Globus pallidus (tissue), 1 donor: ENCODE data around the gene MLXIPL.
"Not testable (repeated sequence)": the region's sequence is repeated elsewhere in the genome, so short reads cannot be mapped to it uniquely, and the experiment has no call there.

ENCODE experiments used
- DNase-seq: peaks from one replicate; pipeline ENCODE4 v3.0.0-alpha.2; 2015; ENCODE audit warnings: low spot score

MLXIPL gene

DNA sequence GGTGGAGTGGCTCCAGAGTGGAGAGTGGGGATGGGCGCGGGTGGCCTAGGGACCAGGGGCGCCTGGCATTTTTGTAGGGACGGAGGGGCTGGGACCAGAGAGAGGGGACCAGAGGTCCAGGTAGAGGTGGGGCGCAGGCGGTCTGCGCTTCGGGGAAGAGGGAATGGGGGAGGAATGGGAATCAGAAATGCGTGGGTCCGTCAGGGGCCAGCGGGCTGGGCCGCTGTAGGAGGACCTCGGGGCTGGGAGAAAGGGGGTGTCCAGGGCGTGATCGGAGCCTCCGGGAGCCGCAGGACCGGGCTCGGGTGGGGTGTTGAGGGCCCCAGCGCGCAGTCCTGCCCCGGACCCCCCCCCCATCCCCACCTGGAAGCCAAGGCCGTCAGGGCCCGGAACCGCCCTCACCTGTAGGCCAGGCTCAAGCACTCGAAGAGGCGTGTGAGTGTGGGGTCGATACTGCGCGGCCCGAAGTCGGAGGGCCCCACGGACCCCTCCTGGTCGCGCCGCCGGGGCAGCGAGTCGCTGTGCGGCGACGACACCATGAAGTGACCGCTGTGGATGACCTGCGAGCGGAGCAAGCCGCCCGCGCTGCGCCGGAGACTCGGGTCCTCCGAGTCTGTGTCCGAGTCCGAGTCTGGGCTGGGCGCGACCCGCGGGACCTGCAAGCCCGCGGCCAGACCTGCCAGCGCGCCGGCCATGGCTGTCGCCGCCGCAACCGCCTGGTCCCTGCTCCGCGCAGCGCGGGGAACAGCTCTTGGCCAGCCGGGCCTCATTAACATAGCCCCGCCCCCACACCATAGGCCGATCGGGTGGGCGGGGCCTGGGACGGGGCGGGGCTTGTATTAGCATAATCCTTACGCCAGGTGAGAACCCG lies at the start of gene MLXIPL:
Gene MLXIPL (minus strand): TSS at position 725 of the 871 bp plus-strand sequence. CDS start 30 bp downstream, at position 695.
- peak; percentile 14 for DNase-seq

GRCh38 chr7:73671857-73672445 lies 47.6 kb upstream of the MLXIPL start:
- DNase-seq: no peak

GRCh38 chr7:73671322-73671661 lies 47.0 kb upstream of the MLXIPL start:
- no peak for DNase-seq

DNA sequence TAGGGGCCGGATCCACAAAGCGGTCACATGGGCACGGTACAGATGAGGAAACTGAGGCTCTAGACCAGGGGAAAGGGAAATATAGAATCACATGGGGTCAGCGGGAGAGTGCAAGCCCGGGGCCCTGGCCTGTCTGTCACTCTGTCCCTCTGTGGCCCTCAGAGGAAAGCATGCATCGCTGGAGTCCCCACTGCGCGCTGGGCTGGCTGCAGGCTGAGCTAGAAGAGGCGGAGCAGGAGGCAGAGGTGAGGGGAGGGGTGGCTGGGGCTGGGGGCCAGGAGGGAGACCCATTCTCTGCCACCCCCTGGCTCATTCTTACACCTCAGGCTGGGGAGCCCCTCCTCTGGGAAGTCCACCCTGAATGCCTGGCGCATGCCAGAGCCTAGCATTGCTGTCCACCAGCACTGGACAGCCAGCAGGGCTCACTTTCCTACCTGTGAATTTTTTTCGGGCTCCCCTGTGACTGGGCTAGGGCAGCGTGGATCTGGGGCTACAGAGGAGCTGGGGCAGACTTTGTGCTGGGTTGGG lies 45.6 kb upstream of the MLXIPL start:
- no peak for DNase-seq

- no peak for DNase-seq
These were observed 45.0 kb upstream of the MLXIPL start for GRCh38 chr7:73669288-73669701.

DNA sequence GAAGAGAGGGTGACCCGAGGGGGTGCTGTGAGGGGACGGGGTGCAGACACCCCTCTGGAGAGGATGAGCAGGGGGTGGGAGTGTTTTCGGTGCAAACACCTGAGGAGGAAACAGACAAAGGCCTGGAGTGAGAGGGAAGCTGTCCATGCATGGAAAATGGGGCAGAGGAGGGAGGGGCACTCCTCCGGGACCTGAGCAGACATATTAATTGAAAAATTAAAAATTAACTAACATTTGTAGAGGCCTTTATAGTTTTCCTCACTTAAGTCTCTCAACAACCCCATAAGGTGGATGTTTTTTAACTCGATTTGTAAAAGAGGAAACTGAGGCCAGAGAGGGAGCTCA lies 44.5 kb upstream of the MLXIPL start:
- DNase-seq: no peak

DNA sequence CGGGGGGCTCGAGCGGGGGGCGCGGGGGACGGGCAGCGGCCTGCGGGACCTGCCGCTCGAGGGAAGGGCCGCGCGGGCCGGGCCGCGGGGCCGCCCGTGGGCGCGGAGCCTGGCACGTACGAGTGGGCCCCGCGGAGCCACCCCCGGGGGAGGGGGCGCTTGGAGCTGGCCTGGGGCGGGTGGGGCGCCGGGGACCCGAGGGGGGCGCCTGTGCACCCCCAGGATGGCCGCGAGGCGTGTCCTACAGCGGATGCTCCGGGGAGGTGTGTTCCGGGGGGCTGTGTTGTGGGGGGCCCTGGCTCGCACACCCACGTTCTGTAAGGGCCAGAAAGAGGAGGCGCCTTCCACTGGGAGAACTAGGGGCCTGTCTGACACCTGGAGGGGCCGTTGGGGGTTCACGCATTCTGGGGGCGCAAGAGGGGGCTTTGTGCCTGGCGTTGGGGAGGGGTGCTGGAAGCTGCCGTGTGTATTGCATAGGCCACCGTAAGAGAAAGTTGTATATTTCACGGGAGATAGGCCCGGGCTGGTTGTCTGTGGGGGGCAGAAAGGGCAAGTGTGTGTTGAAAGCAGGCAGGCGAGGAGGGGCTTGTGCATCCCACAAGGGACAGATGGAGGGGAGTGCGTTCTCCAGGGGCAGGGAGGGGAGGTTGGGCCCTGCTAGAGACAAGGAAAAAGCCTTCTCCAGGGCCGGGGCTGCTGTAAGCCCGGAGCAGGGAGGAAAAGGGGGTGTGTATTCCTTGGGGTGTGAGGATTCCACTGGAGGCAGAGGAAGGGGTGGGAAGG lies 44.0 kb upstream of the MLXIPL start:
- no peak for DNase-seq

- peak; percentile 81 for DNase-seq
These were observed 43.2 kb upstream of the MLXIPL start, which contains the start of gene VPS37D for GRCh38 chr7:73667344-73668102. VPS37D (plus strand) TSS chr7:73667831; CDS start chr7:73667959, 128 bp downstream.

- no peak for DNase-seq
These were observed 38.7 kb upstream of the MLXIPL start for GRCh38 chr7:73663033-73663432.

DNA sequence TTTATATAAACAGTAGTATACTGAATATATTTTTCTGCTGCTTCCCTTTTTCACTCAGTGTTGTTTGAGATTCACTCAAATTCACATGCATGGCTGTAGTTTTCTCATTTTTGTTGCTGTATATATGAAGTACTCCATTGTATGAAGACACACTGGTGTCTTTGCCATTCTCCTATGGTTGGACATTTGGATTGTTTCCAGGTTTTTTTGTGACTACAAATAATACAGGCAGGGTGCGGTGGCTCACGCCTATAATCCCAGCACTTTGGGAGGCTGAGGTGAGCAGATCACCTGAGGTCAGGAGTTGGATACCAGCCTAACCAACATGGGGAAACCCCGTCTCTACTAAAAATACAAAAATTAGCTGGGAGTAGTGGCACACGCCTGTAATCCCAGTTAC lies 36.3 kb upstream of the MLXIPL start:
- not testable (repeated sequence) for DNase-seq

- no peak for DNase-seq
These were observed 35.7 kb upstream of the MLXIPL start for GRCh38 chr7:73659983-73660382.

DNA sequence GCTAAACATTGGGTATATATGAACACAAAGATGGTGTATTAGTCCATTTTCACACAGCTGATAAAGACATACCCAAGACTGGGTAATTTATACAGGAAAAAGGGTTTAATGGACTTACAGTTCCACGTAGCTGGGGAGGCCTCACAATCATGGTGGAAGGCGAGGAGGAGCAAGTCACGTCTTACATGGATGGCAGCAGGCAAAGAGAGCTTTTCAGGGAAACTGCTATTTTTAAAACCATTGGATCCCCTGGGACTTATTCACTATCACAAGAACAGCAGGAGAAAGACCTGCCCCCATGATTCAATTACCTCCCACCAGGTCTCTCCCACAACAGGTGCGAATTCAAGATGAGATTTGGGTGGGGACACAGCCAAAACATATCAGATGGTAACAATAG lies 31.0 kb upstream of the MLXIPL start:
- DNase-seq: not testable (repeated sequence)

DNA sequence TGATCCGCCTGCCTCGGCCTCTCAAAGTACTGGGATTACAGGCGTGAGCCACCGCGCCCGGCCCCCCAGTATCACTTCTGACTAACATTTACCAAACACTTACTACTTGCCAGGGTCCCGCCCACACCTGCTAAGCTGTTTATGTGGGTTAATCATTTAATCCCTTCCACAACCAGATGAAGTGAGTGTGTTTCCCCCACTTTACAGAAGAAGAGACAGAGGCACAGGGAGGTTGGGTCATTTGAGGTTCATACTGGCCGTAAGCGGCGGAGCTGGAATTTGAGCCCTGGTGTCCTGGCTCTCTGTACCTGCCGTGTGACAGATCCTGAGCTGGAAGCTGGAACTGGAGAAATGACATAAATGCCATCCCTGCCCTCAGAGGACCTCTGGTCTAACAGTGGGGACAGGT lies 28.2 kb upstream of the MLXIPL start:
- DNase-seq: no peak

DNA sequence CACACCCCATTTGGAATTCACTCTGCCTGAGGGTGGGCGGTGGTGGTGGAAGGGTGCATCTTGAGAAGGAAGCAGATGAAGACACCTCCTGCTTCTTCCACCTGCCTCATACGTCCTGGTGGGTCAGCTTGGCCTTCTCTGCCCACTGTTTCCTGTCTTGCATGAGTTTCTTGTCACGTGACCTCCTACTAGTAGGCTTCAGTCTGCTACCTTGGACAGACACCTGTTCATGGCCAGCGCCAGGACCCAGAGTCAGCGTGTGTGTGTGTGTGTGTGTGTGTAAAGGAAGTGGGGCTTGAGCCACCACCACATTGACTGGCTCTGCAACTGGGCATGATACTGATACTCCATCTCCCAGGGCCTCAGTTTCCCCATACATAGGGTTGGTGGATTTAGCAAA lies 26.2 kb upstream of the MLXIPL start:
- DNase-seq: no peak

- no peak for DNase-seq
These were observed 25.3 kb upstream of the MLXIPL start for GRCh38 chr7:73649576-73649975.

DNA sequence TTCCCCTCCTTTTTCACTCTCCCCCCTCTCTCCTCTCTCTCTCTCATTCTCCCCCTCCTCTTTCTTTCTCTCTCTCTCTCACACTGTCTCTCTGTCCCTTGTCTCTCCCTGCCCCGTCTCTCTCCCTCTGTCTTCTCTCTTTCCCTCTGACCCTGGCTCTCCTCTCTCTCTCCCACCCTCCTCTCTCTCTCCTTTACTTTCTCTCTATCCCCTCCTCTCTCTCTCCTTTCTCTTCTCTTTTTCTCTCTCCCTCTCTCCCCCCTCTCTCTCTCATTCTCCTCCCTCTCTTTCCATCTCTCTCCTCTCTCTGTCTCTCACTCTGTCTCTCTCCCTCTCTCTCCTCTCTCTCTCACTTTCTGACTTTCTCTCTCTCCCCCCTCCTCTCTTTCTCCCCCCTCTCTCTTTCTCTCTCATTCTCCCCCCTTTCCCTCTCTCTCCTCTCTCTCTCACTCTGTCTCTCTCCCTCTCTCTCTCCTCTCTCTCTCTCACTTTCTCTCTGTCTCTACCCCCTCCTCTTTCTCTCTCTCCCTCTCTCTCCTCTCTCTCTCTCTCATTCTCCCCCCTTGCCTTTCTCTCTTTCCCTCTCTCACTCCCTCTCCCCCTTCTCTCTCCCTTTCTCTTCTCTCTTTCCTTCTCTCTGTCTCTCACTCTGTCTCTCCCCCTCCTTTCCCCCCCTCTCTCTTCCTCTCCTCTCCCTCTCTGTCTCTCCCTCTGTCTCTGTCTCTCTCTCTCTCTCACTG lies 24.4 kb upstream of the MLXIPL start:
- no peak for DNase-seq

GRCh38 chr7:73647725-73648592 lies 23.6 kb upstream of the MLXIPL start:
- DNase-seq: no peak

GRCh38 chr7:73646785-73647724 lies 22.7 kb upstream of the MLXIPL start:
- DNase-seq: no peak

DNA sequence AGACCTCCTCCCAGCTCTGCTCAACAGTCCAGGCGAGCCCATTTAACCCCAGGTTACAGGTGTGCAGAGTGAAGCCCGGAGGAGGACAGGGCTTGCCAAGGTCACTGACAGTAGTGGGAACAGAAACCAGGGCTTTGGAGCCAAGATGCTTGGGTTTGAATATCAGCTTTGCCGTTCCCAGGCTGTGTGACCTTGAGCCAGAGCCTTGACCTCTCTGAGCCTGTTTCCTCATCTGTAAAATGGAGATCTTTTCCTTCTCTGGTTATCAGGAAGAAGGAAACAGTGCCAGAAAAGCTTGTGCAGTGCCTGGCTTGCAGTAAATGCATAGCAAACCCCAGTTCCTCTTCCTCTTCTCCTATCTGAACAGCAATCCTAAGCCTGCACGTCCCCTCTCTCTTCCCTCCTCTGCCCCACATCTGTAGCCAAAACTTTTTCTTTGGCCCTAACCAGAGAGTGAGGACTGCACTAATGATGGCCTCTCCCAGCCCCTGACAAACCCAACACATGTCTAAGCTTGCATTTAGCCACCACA lies 21.4 kb upstream of the MLXIPL start:
- DNase-seq: no peak
